Pancreas (tissue), 8 donors: ENCODE results near the gene AFAP1L1. TPM values are rescaled to one million over a fixed set of nuclear protein-coding genes. Genes with fewer than 3 reads are reported as not detected.

ENCODE experiments used
- polyA plus RNA-seq, 2 donors: library from polyadenylated mRNA; stranded (reverse); fragments of 200-250 nt; gene quantifications; one replicate each; pipeline ENCODE4 v1.2.3, GENCODE V29; 2013
- total RNA-seq, 6 donors: library from RNA; stranded (reverse); fragmentation: NEBNext Ultra II Directional in 4 of 6; extraction: Animal tissue kit (Norgen Biotek cat#: 25700) in 4 of 6; gene quantifications; one replicate each; pipeline versions ENCODE4 v1.2.1 to v1.2.4, GENCODE V29; 2021 to 2023
- donor health status: healthy with polysubstance abuse.
- donor health status: DM: no; HTN: no; CAD: no; lungs with moderate emphysema.
- donor health status: DM: no; HTN: no; CAD: no.
- donor health status: Bipolar disorder and iron deficiency.
- donor health status: DM: yes; HTN: yes; CAD: no.
- donor health status: DM: no; HTN: no; CAD: no.
- donor health status: DM: no; HTN: no; CAD: no.
- donor health status: DM: yes; HTN: yes; CAD: no.

The AFAP1L1 gene
- total and polyA plus RNA-seq, 8 donors, result 0.54 to 2.4 (median 1.2) TPM

Other genes with a start within 250 kb of the AFAP1L1 start
- 1 to 10 TPM in 1 of 6 donors, under 1 TPM in 5; 0.06 to 1.2 (median 0.27) TPM for gene SH3TC2, start 208.8 kb upstream of the AFAP1L1 start, total RNA-seq
- under 1 TPM; 0.23 to 0.31 TPM for gene SH3TC2, start 208.8 kb upstream of the AFAP1L1 start, polyA plus RNA-seq
- gene ABLIM3, start 130.4 kb upstream of the AFAP1L1 start, total RNA-seq, result 1 to 10 TPM; 1.3 to 4.1 (median 2.1) TPM
- gene ABLIM3, start 130.4 kb upstream of the AFAP1L1 start, polyA plus RNA-seq, result 1 to 10 TPM; 2.7 to 8.1 TPM
- 1 to 10 TPM; 3.7 to 9.0 (median 5.7) TPM for gene GRPEL2, start 73.6 kb downstream of the AFAP1L1 start, total RNA-seq
- gene GRPEL2, start 73.6 kb downstream of the AFAP1L1 start, polyA plus RNA-seq, result 1 to 10 TPM; 2.1 to 4.4 TPM
- 1 to 10 TPM; 2.1 to 7.2 (median 3.1) TPM for gene PCYOX1L, start 86.2 kb downstream of the AFAP1L1 start, total RNA-seq
- gene PCYOX1L, start 86.2 kb downstream of the AFAP1L1 start, polyA plus RNA-seq, result 10 to 100 TPM in 1 of 2 donors, 1 to 10 TPM in 1; 5.8 to 11.5 TPM
- not detected for gene IL17B, start 107.4 kb downstream of the AFAP1L1 start, total RNA-seq
- not detected for gene IL17B, start 107.4 kb downstream of the AFAP1L1 start, polyA plus RNA-seq